Lung (tissue), 12 donors: ENCODE measurements around the gene DAGLA. TPM values are rescaled to one million over a fixed set of nuclear protein-coding genes. Genes with fewer than 3 reads are reported as not detected.

Source experiments
- ATAC-seq: fragments of 200-7000 bp; cut with Tn5 transposase; one replicate; pipeline ENCODE4 v1.9.1; 2020; ENCODE audit warnings: moderate number of reproducible peaks; ENCODE audit not compliant: insufficient read depth, low FRiP score
- DNase-seq, 3 donors: peaks; one replicate each; pipeline ENCODE4 v3.0.0-alpha.2; 2013 to 2017
- H3K27ac ChIP-seq, 2 donors: one replicate each; pipeline ENCODE4 v1.5.1; 2013; ENCODE audit warnings: mild to moderate bottlenecking in 2 of 2, moderate library complexity in 2 of 2, control low read depth in 1 of 2, inconsistent platforms in 1 of 2, low read depth in 1 of 2, low read length in 1 of 2
- H3K27me3 ChIP-seq, 3 donors: one replicate each; pipeline ENCODE4 v1.5.1; 2013; ENCODE audit warnings: low read length in 2 of 3; ENCODE audit not compliant: control insufficient read depth in 3 of 3, insufficient read depth in 3 of 3
- H3K36me3 ChIP-seq, 4 donors: one replicate each; pipeline ENCODE4 v1.5.1; 2013; ENCODE audit warnings: low read length in 4 of 4, mild to moderate bottlenecking in 1 of 4, moderate library complexity in 1 of 4; ENCODE audit not compliant: control insufficient read depth in 4 of 4, insufficient read depth in 4 of 4
- H3K4me1 ChIP-seq, 5 donors: one replicate each; pipeline ENCODE4 v1.5.1; 2013; ENCODE audit warnings: low read length in 5 of 5, mild to moderate bottlenecking in 2 of 5, moderate library complexity in 1 of 5; ENCODE audit not compliant: control insufficient read depth in 5 of 5, insufficient read depth in 5 of 5
- H3K4me3 ChIP-seq: one replicate; pipeline ENCODE4 v1.5.1; 2013; ENCODE audit warnings: mild to moderate bottlenecking, control low read depth, moderate library complexity
- H3K9ac ChIP-seq, 2 donors: one replicate each; pipeline ENCODE4 v1.5.1; 2013; ENCODE audit warnings: low read length in 2 of 2, control low read depth in 1 of 2; ENCODE audit not compliant: insufficient read depth in 1 of 2
- H3K9me3 ChIP-seq, 4 donors: one replicate each; pipeline ENCODE4 v1.5.1; 2013; ENCODE audit warnings: low read length in 3 of 4, mild to moderate bottlenecking in 1 of 4, moderate library complexity in 1 of 4; ENCODE audit not compliant: control insufficient read depth in 4 of 4, insufficient read depth in 3 of 4
- CTCF ChIP-seq: IDR thresholded peaks from 2 replicates; pipeline ENCODE4 v1.5.1; 2012; ENCODE audit warnings: mild to moderate bottlenecking; ENCODE audit errors: control extremely low read depth, extremely low read depth
- WGBS, 2 donors: extraction: QIAGEN DNeasy Blood & Tissue Kit; methylation state at CpG; one replicate each; pipeline ENCODE4 v1.1.7; 2013; 5-methylcytosine and 5-hydroxymethylcytosine counted together
- polyA plus RNA-seq, 2 donors: library from polyadenylated mRNA; stranded (reverse); fragments of 200-250 nt; gene quantifications; one replicate each; pipeline ENCODE4 v1.2.1, GENCODE V29; 2013
- total RNA-seq, 2 donors: library from RNA; depleted of rRNA in 1 of 2; stranded (reverse); fragments of >200 nt in 1 of 2; gene quantifications; one replicate each; pipeline ENCODE4 v1.2.1, GENCODE V29; 2014 to 2021
- donor health status: control.
- donor health status: control.
- donor health status: Bipolar disorder and iron deficiency.
- donor health status: healthy.
- donor health status: DM: yes; HTN: yes; CAD: no.

Gene DAGLA
- total and polyA plus RNA-seq, 4 donors, result 1.5 to 7.5 (median 2.9) TPM

GRCh38 chr11:61690706-61691379 lies 10.7 kb downstream of the DAGLA start:
- WGBS, 2 donors, result 93 to 94% methylated on average over 17 of the region's 17 CpGs
- H3K27ac ChIP-seq, result no peak overlapping the region
- no peaks in the 10 kb centered on the region for H3K36me3 ChIP-seq
- H3K9ac ChIP-seq, result no peak overlapping the region
- H3K4me3 ChIP-seq, result no peak overlapping the region
- H3K9me3 ChIP-seq, result no peaks in the 10 kb centered on the region
- TF ChIP-seq CTCF, result no peak
- DNase-seq (no peak), ATAC-seq (no peak)
- H3K27me3 ChIP-seq, result no peaks in the 10 kb centered on the region
- peaks cover under 1 to 22% (median 13%) of the 10 kb centered on the region in 5 donors for H3K4me1 ChIP-seq

GRCh38 chr11:61691380-61692156 lies 11.4 kb downstream of the DAGLA start:
- 74 to 78% methylated on average over 12 of the region's 12 CpGs for WGBS, 2 donors
- no peak for TF ChIP-seq CTCF
- DNase-seq (peak in 1 of 3 donors; percentile 42), ATAC-seq (no peak)
- Histone ChIP-seq H3K36me3 (no peaks in the 10 kb centered on the region), H3K4me3 (no peak overlapping the region), H3K4me1 (peaks cover 2 to 26% (median 18%) of the 10 kb centered on the region in 5 donors), H3K27me3 (no peaks in the 10 kb centered on the region), H3K9ac (no peak overlapping the region), H3K9me3 (no peaks in the 10 kb centered on the region), H3K27ac (no peak overlapping the region)

GRCh38 chr11:61693922-61694601 lies 13.9 kb downstream of the DAGLA start:
- peak; percentile 28 to 56 (median 38) for DNase-seq
- ATAC-seq, result no peak
- H3K4me1 ChIP-seq, result peaks cover 2 to 31% (median 25%) of the 10 kb centered on the region in 5 donors
- H3K36me3 ChIP-seq, result no peaks in the 10 kb centered on the region
- TF ChIP-seq CTCF, result no peak
- no peak overlapping the region for H3K9ac ChIP-seq
- peak overlapping the region; percentile 66 to 71 for H3K27ac ChIP-seq
- no peaks in the 10 kb centered on the region for H3K9me3 ChIP-seq
- H3K27me3 ChIP-seq, result no peaks in the 10 kb centered on the region
- WGBS, 2 donors, result 85 to 90% methylated on average over 11 of the region's 11 CpGs
- H3K4me3 ChIP-seq, result no peak overlapping the region
